Measurements from ENCODE around the gene C14orf119. TPM values are rescaled to one million over a fixed set of nuclear protein-coding genes. Genes with fewer than 3 reads are reported as not detected.

The C14orf119 gene
- total RNA-seq, 1 donor from 2014 or later, result 27.3 TPM

GRCh38 chr14:23097786-23098185, 2.5 kb downstream of the C14orf119 start:
- no peak for DNase-seq (ENCODE audit: low read depth)
- no peak for TF ChIP-seq CTCF (conservative IDR thresholded peaks at IDR 0.05; ENCODE audit: low read depth, low read length)
- no peak overlapping the region for H3K4me3 ChIP-seq (ENCODE audit: low read depth, low read length)

GRCh38 chr14:23099212-23099861, 4.0 kb downstream of the C14orf119 start:
- no peak for DNase-seq (ENCODE audit: low read depth)

GRCh38 chr14:23101213-23101970, 6.1 kb downstream of the C14orf119 start:
- no peak overlapping the region for H3K4me3 ChIP-seq (ENCODE audit: low read depth, low read length)
- DNase-seq (ENCODE audit: low read depth), result no peak
- TF ChIP-seq CTCF (conservative IDR thresholded peaks at IDR 0.05; ENCODE audit: low read depth, low read length), result no peak

More at GRCh38 chr14:23099212-23099861, 4.0 kb downstream of the C14orf119 start:
- no peak for TF ChIP-seq CTCF (conservative IDR thresholded peaks at IDR 0.05; ENCODE audit: low read depth, low read length)
- no peak overlapping the region for H3K4me3 ChIP-seq (ENCODE audit: low read depth, low read length)

GRCh38 chr14:23101986-23102625, 6.8 kb downstream of the C14orf119 start:
- DNase-seq (ENCODE audit: low read depth), result no peak
- no peak for TF ChIP-seq CTCF (conservative IDR thresholded peaks at IDR 0.05; ENCODE audit: low read depth, low read length)
- H3K4me3 ChIP-seq (ENCODE audit: low read depth, low read length), result no peak overlapping the region

GRCh38 chr14:23102801-23103200, 7.5 kb downstream of the C14orf119 start:
- H3K4me3 ChIP-seq (ENCODE audit: low read depth, low read length), result no peak overlapping the region
- no peak for DNase-seq (ENCODE audit: low read depth)
- no peak for TF ChIP-seq CTCF (conservative IDR thresholded peaks at IDR 0.05; ENCODE audit: low read depth, low read length)

- no peak for DNase-seq (ENCODE audit: low read depth)
- no peak for TF ChIP-seq CTCF (conservative IDR thresholded peaks at IDR 0.05; ENCODE audit: low read depth, low read length)
These were observed 8.3 kb downstream of the C14orf119 start for GRCh38 chr14:23103581-23103980.

More at GRCh38 chr14:23103581-23103980, 8.3 kb downstream of the C14orf119 start:
- no peak overlapping the region for H3K4me3 ChIP-seq (ENCODE audit: low read depth, low read length)

Data from epithelial cell of proximal tubule (primary cell).